KMS-11 (cell line): ENCODE results near the gene DGKG.

ENCODE experiments used
- H2AFZ ChIP-seq: fragments of 200-600 bp; sonication (generic); 2 replicates; pipeline ENCODE4 v1.6.1; 2016; ENCODE audit warnings: antibody characterized with exemption, mixed run types, low read depth
- H3K27ac ChIP-seq: fragments of 200-600 bp; sonication (generic); 2 replicates; pipeline ENCODE4 v1.6.1; 2016; ENCODE audit warnings: mild to moderate bottlenecking, mixed run types
- H3K27me3 ChIP-seq: fragments of 200-600 bp; sonication (generic); 2 replicates; pipeline ENCODE4 v1.6.1; 2017; ENCODE audit warnings: mild to moderate bottlenecking, low read depth, mixed run types, moderate library complexity; ENCODE audit not compliant: insufficient read depth
- H3K36me3 ChIP-seq: fragments of 200-600 bp; sonication (generic); 2 replicates; pipeline ENCODE4 v1.6.1; 2017; ENCODE audit warnings: mild to moderate bottlenecking, mixed run types; ENCODE audit not compliant: insufficient read depth
- H3K4me1 ChIP-seq: fragments of 200-600 bp; sonication (generic); 2 replicates; pipeline ENCODE4 v1.6.1; 2016; ENCODE audit warnings: mild to moderate bottlenecking, low read depth, mixed run types; ENCODE audit not compliant: poor library complexity, severe bottlenecking
- H3K4me2 ChIP-seq: fragments of 200-600 bp; sonication (generic); 2 replicates; pipeline ENCODE4 v1.7.0; 2016; ENCODE audit warnings: mild to moderate bottlenecking, mixed run types
- H3K4me3 ChIP-seq: fragments of 200-600 bp; sonication (generic); IDR thresholded peaks from 2 replicates; pipeline ENCODE4 v1.6.1; 2017; ENCODE audit warnings: low read depth, low read length, mixed read lengths; ENCODE audit not compliant: insufficient read depth
- H3K79me2 ChIP-seq: fragments of 200-600 bp; sonication (generic); 2 replicates; pipeline ENCODE4 v1.6.1; 2016; ENCODE audit warnings: low read depth, mixed run types; ENCODE audit not compliant: insufficient read depth
- H3K9ac ChIP-seq: fragments of 200-600 bp; sonication (generic); 2 replicates; pipeline ENCODE4 v1.6.1; 2016; ENCODE audit warnings: mild to moderate bottlenecking, mixed run types
- H4K20me1 ChIP-seq: fragments of 200-600 bp; sonication (generic); 2 replicates; pipeline ENCODE4 v1.6.1; 2016; ENCODE audit warnings: mild to moderate bottlenecking, mixed run types; ENCODE audit not compliant: insufficient read depth
- TF ChIP-seq, protein P1 (sequence below): fragments of 200-600 bp; sonication (generic); conservative IDR thresholded peaks from 2 replicates; pipeline ENCODE4 v1.6.1; 2017; ENCODE audit warnings: low read depth, mild to moderate bottlenecking, antibody characterized with exemption, low read length, moderate library complexity, mixed read lengths

The DGKG gene

DNA sequence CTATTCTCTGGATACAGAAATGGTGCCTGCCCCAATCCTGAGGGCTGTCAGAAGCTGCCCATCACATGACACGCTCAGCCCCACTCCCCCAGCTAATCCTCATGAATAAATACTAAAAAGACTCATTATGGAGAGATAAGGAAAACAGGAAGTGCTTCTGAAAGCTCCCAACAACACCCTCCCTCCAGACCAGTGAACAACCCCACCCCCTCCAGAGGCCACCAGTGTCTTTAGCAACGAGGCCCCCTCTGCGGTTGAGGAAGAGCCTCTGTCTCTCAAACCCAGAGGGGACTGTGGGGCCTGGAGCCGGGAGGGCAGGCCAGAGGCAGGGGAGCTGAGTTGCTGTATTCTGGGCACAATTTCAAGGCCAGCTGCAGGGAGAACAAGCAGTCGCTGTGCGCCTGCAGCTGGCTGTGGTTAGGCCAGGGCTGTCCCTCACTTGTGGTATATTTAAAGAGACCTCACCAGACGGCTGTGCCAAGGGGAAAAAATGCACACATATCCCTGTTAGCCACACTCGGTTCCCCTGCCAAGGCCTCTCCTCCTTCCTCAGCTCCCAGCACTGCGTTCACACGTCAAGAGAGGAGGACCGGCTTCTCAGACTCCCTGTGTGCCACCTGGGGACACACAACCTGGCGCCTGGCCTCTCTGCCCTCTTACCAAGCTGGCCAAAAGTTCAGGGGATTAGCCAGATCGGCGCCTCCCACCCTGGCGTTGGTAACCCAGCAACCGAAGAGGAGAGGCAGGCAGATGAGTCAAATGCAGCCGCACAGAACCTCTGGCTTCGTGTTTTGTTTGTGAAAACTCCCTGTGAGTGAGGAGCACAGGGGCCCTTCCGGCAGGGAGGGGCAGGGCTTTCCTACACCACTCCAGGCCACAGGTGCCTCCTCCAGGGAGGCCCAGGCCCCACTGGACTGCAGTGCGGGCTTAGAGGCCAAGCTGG is 152.0 kb downstream of the DGKG start:
- H3K4me2 ChIP-seq: peak overlapping the region; percentile 98
- peak overlapping the region; percentile 41; the same call in 1 of the 2 replicates for H2AFZ ChIP-seq

DNA sequence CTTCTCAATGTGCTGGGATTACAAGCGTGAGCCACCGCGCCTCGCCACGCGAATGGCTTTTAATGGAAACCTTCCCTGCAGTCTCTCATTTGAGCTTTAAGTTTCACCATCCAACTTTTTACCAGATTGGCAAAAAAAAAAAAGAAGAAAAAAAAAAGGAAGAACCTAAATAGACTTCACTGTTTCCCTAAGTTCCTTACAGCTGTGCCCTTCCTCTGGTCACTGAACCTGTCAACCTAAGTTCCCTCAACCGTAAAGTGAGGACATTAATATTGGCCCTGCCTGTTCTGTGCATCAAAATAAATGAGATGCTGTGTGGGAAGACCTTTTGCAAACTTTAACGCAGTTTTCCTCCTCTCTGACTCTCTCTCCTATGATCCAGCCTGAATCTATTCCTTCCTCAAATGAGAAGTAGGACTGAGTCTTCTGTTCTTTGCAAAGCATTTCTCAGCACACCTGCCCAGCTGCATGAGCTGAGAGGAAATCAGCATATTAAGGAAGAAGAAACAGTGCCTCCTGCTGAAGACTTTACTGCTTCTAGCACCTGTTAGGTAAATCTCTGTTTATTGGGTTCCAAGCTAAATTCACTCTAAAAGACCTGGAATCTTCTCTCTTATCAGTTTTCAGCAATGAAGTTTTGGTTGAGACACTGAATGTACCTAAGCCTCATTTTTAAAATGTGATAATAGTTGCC is 153.6 kb downstream of the DGKG start:
- no peak overlapping the region for H3K9ac ChIP-seq
- no peak overlapping the region for H3K4me2 ChIP-seq
- H3K4me3 ChIP-seq: no peak overlapping the region
- H3K27me3 ChIP-seq: no peaks in the 10 kb centered on the region; the same call in 1 of the 2 replicates
- no peak overlapping the region for H3K27ac ChIP-seq
- no peaks in the 10 kb centered on the region for H3K79me2 ChIP-seq
- no peaks in the 10 kb centered on the region for H3K36me3 ChIP-seq
- H3K4me1 ChIP-seq: peaks cover 65% of the 10 kb centered on the region
- H2AFZ ChIP-seq: no peak overlapping the region
- no peaks in the 10 kb centered on the region for H4K20me1 ChIP-seq
- TF ChIP-seq, protein P1, sequence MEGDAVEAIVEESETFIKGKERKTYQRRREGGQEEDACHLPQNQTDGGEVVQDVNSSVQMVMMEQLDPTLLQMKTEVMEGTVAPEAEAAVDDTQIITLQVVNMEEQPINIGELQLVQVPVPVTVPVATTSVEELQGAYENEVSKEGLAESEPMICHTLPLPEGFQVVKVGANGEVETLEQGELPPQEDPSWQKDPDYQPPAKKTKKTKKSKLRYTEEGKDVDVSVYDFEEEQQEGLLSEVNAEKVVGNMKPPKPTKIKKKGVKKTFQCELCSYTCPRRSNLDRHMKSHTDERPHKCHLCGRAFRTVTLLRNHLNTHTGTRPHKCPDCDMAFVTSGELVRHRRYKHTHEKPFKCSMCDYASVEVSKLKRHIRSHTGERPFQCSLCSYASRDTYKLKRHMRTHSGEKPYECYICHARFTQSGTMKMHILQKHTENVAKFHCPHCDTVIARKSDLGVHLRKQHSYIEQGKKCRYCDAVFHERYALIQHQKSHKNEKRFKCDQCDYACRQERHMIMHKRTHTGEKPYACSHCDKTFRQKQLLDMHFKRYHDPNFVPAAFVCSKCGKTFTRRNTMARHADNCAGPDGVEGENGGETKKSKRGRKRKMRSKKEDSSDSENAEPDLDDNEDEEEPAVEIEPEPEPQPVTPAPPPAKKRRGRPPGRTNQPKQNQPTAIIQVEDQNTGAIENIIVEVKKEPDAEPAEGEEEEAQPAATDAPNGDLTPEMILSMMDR: no peak

More for the DNA sequence above, 152.0 kb downstream of the DGKG start:
- Histone ChIP-seq H3K36me3 (no peaks in the 10 kb centered on the region), H3K4me3 (peak overlapping the region; percentile 69), H4K20me1 (no peaks in the 10 kb centered on the region), H3K79me2 (no peaks in the 10 kb centered on the region), H3K27me3 (no peaks in the 10 kb centered on the region; the same call in 1 of the 2 replicates), H3K4me1 (peaks cover 81% of the 10 kb centered on the region), H3K9ac (peak overlapping the region; percentile 50; the same call in 1 of the 2 replicates), H3K27ac (peak overlapping the region; percentile 89)
- TF ChIP-seq, protein P1: no peak

DNA sequence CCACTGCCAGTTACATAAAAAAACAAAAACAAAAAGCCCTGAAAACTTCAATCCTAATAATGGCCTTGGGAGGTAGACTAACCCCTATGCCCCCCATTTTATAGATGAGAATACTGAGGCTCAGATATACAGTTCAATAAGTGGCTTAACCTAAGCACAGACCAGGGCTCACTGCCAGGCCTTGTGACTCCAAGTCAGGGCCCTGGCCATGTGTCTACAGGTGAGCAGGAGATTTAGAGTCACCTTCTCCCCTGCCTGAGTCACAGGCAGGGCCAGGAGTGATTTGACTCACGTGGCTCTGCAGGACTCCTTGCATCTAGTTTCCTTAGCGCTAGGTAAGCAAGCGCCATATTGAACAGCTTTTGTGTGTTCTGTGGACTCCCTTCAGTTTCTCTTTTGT is 154.5 kb downstream of the DGKG start:
- Histone ChIP-seq H3K27me3 (no peaks in the 10 kb centered on the region), H3K27ac (no peak overlapping the region), H2AFZ (no peak overlapping the region), H3K79me2 (no peaks in the 10 kb centered on the region), H3K9ac (no peak overlapping the region), H3K4me2 (no peak overlapping the region), H4K20me1 (no peaks in the 10 kb centered on the region), H3K4me3 (no peak overlapping the region), H3K36me3 (no peaks in the 10 kb centered on the region), H3K4me1 (peaks cover 55% of the 10 kb centered on the region)
- TF ChIP-seq, protein P1: no peak

DNA sequence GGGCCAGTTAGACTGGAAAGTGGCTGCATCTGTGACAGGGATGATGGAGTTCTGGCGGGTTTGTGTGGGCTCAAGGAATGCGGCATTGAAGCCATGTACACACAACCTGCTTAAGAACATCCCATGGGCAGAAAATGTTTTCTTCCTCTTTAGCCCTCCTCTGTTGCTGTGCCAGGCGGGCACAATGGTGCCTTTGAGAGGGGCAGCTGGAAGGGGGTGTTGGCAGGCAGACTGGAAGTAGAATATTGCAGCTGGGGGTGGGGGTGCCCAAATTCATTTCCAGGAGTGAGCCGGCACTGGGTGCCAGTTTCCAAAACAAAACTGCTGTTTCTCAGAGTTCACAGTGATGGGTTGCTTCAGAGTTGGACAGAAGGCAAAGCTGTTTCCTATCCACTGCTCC is 161.3 kb downstream of the DGKG start:
- Histone ChIP-seq H3K4me2 (no peak overlapping the region), H2AFZ (no peak overlapping the region), H3K4me3 (no peak overlapping the region), H3K9ac (no peak overlapping the region), H3K79me2 (no peaks in the 10 kb centered on the region), H3K36me3 (no peaks in the 10 kb centered on the region), H3K27ac (no peak overlapping the region), H3K4me1 (no peaks in the 10 kb centered on the region), H4K20me1 (no peaks in the 10 kb centered on the region), H3K27me3 (no peaks in the 10 kb centered on the region)
- TF ChIP-seq, protein P1: no peak
